ENCODE measurements around the gene MAPK14. TPM values are rescaled to one million over a fixed set of nuclear protein-coding genes. Genes with fewer than 3 reads are reported as not detected.
A peak's percentile ranks its signal among the peaks of the same experiment; 100 is the strongest.

MAPK14 gene
- total and polyA plus RNA-seq, 9 of the 15 experiments (the other 6 are each of a cell fraction or from before 2014, with no cell fraction given) = 8.8 to 62.7 (median 35.5) TPM

DNA sequence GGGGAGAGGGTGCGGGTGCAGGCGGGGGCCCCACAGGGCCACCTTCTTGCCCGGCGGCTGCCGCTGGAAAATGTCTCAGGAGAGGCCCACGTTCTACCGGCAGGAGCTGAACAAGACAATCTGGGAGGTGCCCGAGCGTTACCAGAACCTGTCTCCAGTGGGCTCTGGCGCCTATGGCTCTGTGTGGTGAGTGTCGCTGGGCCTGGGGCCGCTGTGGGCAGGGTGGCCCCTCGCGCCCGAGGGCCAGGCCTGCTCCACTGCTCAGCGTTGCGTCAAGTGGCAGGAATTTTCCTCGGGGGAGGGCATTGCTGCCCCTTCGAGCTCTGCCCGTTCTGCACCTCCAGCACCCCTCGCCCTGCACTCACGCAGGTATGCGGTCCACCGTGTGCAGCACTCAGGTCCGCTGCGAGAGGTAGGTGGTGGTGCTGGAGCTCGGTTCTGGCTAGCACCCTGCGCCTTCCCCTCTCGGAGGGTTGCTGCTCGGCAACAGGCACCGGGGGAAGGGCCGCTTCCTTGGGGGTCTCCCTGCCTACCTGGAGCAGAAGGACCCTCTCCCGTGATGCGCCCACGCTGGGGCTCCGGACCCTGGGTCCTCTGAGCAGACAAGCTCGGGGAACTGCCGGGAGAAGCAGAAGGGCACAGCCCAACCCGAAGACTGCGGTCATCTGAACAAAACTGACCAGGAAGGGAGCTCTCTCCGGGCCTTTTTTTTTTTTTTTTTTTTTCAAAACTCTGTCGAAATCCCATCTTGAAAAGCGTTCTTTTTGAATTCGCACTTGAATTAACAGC, 674 bp downstream of the MAPK14 start:
- CTCF ChIA-PET (ENCODE audit: low intra/inter-chr PET ratio) = interaction anchor here (0.6 to 2.3 kb wide), 3 partner anchors 67 to 332 kb away, joined by 3 to 18 read pairs (median 4); no protein-coding TSS in a partner anchor
- 0 out of 2 replicates have a peak, but pooled peaks cover 13% of the 10 kb centered on the region for H4K20me1 ChIP-seq (replicated peaks; ENCODE audit: control insufficient read depth, insufficient read depth, low read length)
- POLR2A ChIA-PET = interaction anchor here (0.5 to 5.4 kb wide), 26 partner anchors 10 to 567 kb away, joined by 3 to 37 read pairs (median 3); no protein-coding TSS in a partner anchor
- peak overlapping the region; percentile 73 for H3K27ac ChIP-seq (ENCODE audit: extremely low read depth, low read depth, low read length)
- H3K36me3 ChIP-seq (ENCODE audit: control insufficient read depth, insufficient read depth, low read length) = no peaks in the 10 kb centered on the region
- peaks cover 56% of the 10 kb centered on the region for H3K79me2 ChIP-seq (ENCODE audit: control insufficient read depth, insufficient read depth, low read length)
- intact Hi-C loops (cut with micrococcal nuclease) = loop anchor here (5.0 kb wide), 1 partner anchor 49 kb away; no protein-coding TSS in a partner anchor
- H3K9ac ChIP-seq (ENCODE audit: insufficient read depth in 1 of 2, low read depth in 2 of 2, low read length in 2 of 2) = peak overlapping the region; percentile 92 to 100
- FAIRE-seq (no peak), DNase-seq (ENCODE audit: extremely low read depth in 1 of 4, low spot score in 3 of 4) (peak in 2 of 4 experiments; percentile 39 to 60), ATAC-seq (peak; percentile 66)
- H2AFZ ChIP-seq (ENCODE audit: low read depth, low read length) = peak overlapping the region; percentile 91
- H3K4me2 ChIP-seq (ENCODE audit: insufficient read depth, low read length) = peak overlapping the region; percentile 99
- no TSS peak for BruUV-seq (replicated peaks)
- H3K4me3 ChIP-seq = peak overlapping the region; percentile 92
- in situ Hi-C loops (cut with MboI) = loop anchor here (5.0 kb wide), 1 partner anchor 69 kb away; no protein-coding TSS in a partner anchor
- H3K4me1 ChIP-seq (replicated peaks in 1 of 2; ENCODE audit: control insufficient read depth in 2 of 2, insufficient read depth in 2 of 2, low read length in 2 of 2) = peaks cover 26 to 39% of the 10 kb centered on the region in 2 experiments
- under 1% methylated on average over 41 of the region's 44 CpGs for WGBS (ENCODE audit: insufficient coverage, low coverage, missing lambda C conversion rate)
- H3K27me3 ChIP-seq (ENCODE audit: control insufficient read depth in 2 of 2, insufficient read depth in 2 of 2, low read length in 2 of 2) = no peaks in the 10 kb centered on the region
- no peaks in the 10 kb centered on the region for H3K9me3 ChIP-seq (replicated peaks; ENCODE audit: control insufficient read depth, insufficient read depth, low read depth, low read length)
- H3K9me1 ChIP-seq (ENCODE audit: control insufficient read depth, insufficient read depth, low read length) = no peaks in the 10 kb centered on the region
- TF ChIP-seq, protein P1, sequence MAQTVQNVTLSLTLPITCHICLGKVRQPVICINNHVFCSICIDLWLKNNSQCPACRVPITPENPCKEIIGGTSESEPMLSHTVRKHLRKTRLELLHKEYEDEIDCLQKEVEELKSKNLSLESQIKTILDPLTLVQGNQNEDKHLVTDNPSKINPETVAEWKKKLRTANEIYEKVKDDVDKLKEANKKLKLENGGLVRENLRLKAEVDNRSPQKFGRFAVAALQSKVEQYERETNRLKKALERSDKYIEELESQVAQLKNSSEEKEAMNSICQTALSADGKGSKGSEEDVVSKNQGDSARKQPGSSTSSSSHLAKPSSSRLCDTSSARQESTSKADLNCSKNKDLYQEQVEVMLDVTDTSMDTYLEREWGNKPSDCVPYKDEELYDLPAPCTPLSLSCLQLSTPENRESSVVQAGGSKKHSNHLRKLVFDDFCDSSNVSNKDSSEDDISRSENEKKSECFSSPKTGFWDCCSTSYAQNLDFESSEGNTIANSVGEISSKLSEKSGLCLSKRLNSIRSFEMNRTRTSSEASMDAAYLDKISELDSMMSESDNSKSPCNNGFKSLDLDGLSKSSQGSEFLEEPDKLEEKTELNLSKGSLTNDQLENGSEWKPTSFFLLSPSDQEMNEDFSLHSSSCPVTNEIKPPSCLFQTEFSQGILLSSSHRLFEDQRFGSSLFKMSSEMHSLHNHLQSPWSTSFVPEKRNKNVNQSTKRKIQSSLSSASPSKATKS (CRISPR knock-in tag; IDR thresholded peaks at IDR 0.05) = no peak
- TF ChIP-seq, protein P2, sequence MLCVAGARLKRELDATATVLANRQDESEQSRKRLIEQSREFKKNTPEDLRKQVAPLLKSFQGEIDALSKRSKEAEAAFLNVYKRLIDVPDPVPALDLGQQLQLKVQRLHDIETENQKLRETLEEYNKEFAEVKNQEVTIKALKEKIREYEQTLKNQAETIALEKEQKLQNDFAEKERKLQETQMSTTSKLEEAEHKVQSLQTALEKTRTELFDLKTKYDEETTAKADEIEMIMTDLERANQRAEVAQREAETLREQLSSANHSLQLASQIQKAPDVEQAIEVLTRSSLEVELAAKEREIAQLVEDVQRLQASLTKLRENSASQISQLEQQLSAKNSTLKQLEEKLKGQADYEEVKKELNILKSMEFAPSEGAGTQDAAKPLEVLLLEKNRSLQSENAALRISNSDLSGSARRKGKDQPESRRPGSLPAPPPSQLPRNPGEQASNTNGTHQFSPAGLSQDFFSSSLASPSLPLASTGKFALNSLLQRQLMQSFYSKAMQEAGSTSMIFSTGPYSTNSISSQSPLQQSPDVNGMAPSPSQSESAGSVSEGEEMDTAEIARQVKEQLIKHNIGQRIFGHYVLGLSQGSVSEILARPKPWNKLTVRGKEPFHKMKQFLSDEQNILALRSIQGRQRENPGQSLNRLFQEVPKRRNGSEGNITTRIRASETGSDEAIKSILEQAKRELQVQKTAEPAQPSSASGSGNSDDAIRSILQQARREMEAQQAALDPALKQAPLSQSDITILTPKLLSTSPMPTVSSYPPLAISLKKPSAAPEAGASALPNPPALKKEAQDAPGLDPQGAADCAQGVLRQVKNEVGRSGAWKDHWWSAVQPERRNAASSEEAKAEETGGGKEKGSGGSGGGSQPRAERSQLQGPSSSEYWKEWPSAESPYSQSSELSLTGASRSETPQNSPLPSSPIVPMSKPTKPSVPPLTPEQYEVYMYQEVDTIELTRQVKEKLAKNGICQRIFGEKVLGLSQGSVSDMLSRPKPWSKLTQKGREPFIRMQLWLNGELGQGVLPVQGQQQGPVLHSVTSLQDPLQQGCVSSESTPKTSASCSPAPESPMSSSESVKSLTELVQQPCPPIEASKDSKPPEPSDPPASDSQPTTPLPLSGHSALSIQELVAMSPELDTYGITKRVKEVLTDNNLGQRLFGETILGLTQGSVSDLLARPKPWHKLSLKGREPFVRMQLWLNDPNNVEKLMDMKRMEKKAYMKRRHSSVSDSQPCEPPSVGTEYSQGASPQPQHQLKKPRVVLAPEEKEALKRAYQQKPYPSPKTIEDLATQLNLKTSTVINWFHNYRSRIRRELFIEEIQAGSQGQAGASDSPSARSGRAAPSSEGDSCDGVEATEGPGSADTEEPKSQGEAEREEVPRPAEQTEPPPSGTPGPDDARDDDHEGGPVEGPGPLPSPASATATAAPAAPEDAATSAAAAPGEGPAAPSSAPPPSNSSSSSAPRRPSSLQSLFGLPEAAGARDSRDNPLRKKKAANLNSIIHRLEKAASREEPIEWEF (CRISPR knock-in tag; IDR thresholded peaks at IDR 0.05) = no peak
- TF ChIP-seq PKNOX1 (IDR thresholded peaks at IDR 0.05) (no peak), THAP7 (CRISPR knock-in tag; IDR thresholded peaks at IDR 0.05) (no peak), ZNF583 (CRISPR knock-in tag; IDR thresholded peaks at IDR 0.05) (0 out of 2 replicates have a peak, but pooled peaks have one; percentile 21)
